ENCODE measurements around the gene TMOD3. TPM values are rescaled to one million over a fixed set of nuclear protein-coding genes. Genes with fewer than 3 reads are reported as not detected.
A peak's percentile ranks its signal among the peaks of the same experiment; 100 is the strongest.

TMOD3 gene
- total and polyA plus RNA-seq, 2 donors (not counting 1 experiment from before 2014, with no cell fraction given): 33.7 to 35.3 TPM

- TF ChIP-seq CTCF (conservative IDR thresholded peaks at IDR 0.05 in 1 of 2, IDR thresholded peaks at IDR 0.05 in 1 of 2; ENCODE audit: low read depth in 1 of 2, low read length in 2 of 2) (no peak), EZH2 (IDR thresholded peaks at IDR 0.05; ENCODE audit: low read length, missing control alignments) (no peak)
- Histone ChIP-seq H3K4me2 (ENCODE audit: extremely low read depth, insufficient read depth, low read length) (no peak overlapping the region), H3K27ac (ENCODE audit: insufficient read depth, low read length) (no peak overlapping the region), H2AFZ (ENCODE audit: low read length) (no peak overlapping the region), H3K36me3 (ENCODE audit: control insufficient read depth, insufficient read depth, low read length) (no peaks in the 10 kb centered on the region), H3K4me1 (ENCODE audit: control insufficient read depth, extremely low read depth, insufficient read depth, low read length) (no peaks in the 10 kb centered on the region), H3K27me3 (ENCODE audit: control insufficient read depth, insufficient read depth, low read length) (no peaks in the 10 kb centered on the region), H4K20me1 (ENCODE audit: control insufficient read depth, extremely low read depth, insufficient read depth, low read length) (no peaks in the 10 kb centered on the region), H3K9me3 (ENCODE audit: control insufficient read depth, insufficient read depth, low read depth, low read length) (no peaks in the 10 kb centered on the region), H3K79me2 (ENCODE audit: control insufficient read depth, insufficient read depth, low read length) (no peaks in the 10 kb centered on the region), H3K9ac (ENCODE audit: insufficient read depth, low read length) (no peak overlapping the region), H3K4me3 (replicated peaks in 1 of 4; ENCODE audit: control extremely low read depth in 1 of 4, insufficient read depth in 1 of 4, low read depth in 3 of 4, low read length in 4 of 4) (no peak overlapping the region)
- DNase-seq (ENCODE audit: low read depth in 2 of 2): no peak
Measured at GRCh38 chr15:51931016-51931415, 101.6 kb downstream of the TMOD3 start.

- Histone ChIP-seq H3K4me1 (ENCODE audit: control insufficient read depth, extremely low read depth, insufficient read depth, low read length) (no peaks in the 10 kb centered on the region), H3K9ac (ENCODE audit: insufficient read depth, low read length) (no peak overlapping the region), H3K36me3 (ENCODE audit: control insufficient read depth, insufficient read depth, low read length) (no peaks in the 10 kb centered on the region), H3K27me3 (ENCODE audit: control insufficient read depth, insufficient read depth, low read length) (no peaks in the 10 kb centered on the region), H3K27ac (ENCODE audit: insufficient read depth, low read length) (no peak overlapping the region), H3K4me3 (replicated peaks in 1 of 4; ENCODE audit: control extremely low read depth in 1 of 4, insufficient read depth in 1 of 4, low read depth in 3 of 4, low read length in 4 of 4) (no peak overlapping the region), H4K20me1 (ENCODE audit: control insufficient read depth, extremely low read depth, insufficient read depth, low read length) (no peaks in the 10 kb centered on the region), H3K4me2 (ENCODE audit: extremely low read depth, insufficient read depth, low read length) (no peak overlapping the region), H3K9me3 (ENCODE audit: control insufficient read depth, insufficient read depth, low read depth, low read length) (no peaks in the 10 kb centered on the region), H2AFZ (ENCODE audit: low read length) (no peak overlapping the region), H3K79me2 (ENCODE audit: control insufficient read depth, insufficient read depth, low read length) (no peaks in the 10 kb centered on the region)
- peak in 1 of 2 donors; percentile 29 for DNase-seq (ENCODE audit: low read depth in 2 of 2)
- no peak for TF ChIP-seq EZH2 (IDR thresholded peaks at IDR 0.05; ENCODE audit: low read length, missing control alignments)
- no peak for TF ChIP-seq CTCF (conservative IDR thresholded peaks at IDR 0.05 in 1 of 2, IDR thresholded peaks at IDR 0.05 in 1 of 2; ENCODE audit: low read depth in 1 of 2, low read length in 2 of 2)
Measured at GRCh38 chr15:51931638-51932037, 102.2 kb downstream of the TMOD3 start.

GRCh38 chr15:51932161-51932560 lies 102.7 kb downstream of the TMOD3 start:
- Histone ChIP-seq H3K4me1 (ENCODE audit: control insufficient read depth, extremely low read depth, insufficient read depth, low read length) (no peaks in the 10 kb centered on the region), H3K9me3 (ENCODE audit: control insufficient read depth, insufficient read depth, low read depth, low read length) (no peaks in the 10 kb centered on the region), H3K27me3 (ENCODE audit: control insufficient read depth, insufficient read depth, low read length) (no peaks in the 10 kb centered on the region), H3K4me3 (replicated peaks in 1 of 4; ENCODE audit: control extremely low read depth in 1 of 4, insufficient read depth in 1 of 4, low read depth in 3 of 4, low read length in 4 of 4) (no peak overlapping the region), H3K4me2 (ENCODE audit: extremely low read depth, insufficient read depth, low read length) (no peak overlapping the region), H3K27ac (ENCODE audit: insufficient read depth, low read length) (no peak overlapping the region), H3K9ac (ENCODE audit: insufficient read depth, low read length) (no peak overlapping the region), H3K79me2 (ENCODE audit: control insufficient read depth, insufficient read depth, low read length) (no peaks in the 10 kb centered on the region), H3K36me3 (ENCODE audit: control insufficient read depth, insufficient read depth, low read length) (no peaks in the 10 kb centered on the region), H4K20me1 (ENCODE audit: control insufficient read depth, extremely low read depth, insufficient read depth, low read length) (no peaks in the 10 kb centered on the region), H2AFZ (ENCODE audit: low read length) (no peak overlapping the region)
- no peak for DNase-seq (ENCODE audit: low read depth in 2 of 2)
- no peak for TF ChIP-seq CTCF (conservative IDR thresholded peaks at IDR 0.05 in 1 of 2, IDR thresholded peaks at IDR 0.05 in 1 of 2; ENCODE audit: low read depth in 1 of 2, low read length in 2 of 2)
- no peak for TF ChIP-seq EZH2 (IDR thresholded peaks at IDR 0.05; ENCODE audit: low read length, missing control alignments)
